ENCODE measurements around the gene CAT. TPM values are rescaled to one million over a fixed set of nuclear protein-coding genes. Genes with fewer than 3 reads are reported as not detected.

Gene CAT
- total RNA-seq, 1 donor from 2014 or later, result 292 TPM

DNA sequence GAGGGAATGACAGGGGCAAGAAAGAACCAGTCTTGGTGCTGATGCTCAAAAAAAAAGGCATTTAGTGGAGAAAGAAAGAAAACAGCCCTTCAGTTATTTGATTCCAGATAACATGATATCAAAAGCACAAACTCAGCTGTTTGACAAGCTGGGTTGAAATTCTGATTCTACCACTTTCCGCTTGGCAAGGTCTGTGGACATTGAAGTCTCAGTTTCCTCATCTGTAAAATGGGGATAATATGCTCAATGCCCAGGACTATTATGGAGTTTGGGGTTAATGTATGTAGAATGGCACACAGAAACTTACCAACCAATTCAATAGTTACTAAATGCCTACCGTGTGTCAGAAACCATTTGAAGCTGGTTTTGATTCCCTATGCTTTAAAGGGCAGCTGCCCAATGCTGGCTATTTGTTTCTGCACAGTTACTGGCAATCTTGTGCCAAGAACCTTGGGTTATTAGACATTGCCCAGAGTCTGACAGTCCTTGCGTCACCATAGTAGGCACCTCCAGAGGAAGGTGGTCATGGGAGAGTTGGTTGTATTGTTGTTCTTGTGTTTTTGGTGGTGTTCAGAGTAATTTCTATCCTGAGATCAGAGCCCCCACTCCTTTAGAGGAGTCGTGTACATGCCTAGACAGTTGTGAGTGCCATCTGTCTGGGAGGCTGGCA, 55.3 kb downstream of the CAT start:
- no peak for DNase-seq (ENCODE audit: low spot score)

DNA sequence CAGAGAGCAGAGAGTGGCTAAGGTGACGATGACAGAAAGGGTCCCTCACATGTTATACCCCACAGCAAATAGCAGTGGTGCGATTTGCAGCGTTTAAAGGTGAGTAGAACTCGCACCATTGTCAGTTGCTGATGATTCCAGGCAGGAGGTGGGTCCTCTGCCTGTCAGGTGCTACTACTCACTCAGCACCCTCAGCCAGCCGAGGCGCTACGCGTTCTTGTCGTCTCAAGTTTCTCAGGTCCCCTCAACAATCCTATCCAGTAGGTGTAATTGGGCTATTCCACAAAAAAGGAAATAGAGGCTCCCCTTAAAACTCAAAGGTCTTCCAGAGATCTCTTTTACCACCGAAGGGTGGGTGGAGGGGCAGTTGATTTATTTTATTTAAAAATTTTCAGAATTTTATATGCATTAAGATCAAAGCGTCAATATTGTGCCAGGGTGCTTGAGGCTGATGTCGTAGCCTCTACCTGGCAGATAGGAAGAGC, 56.5 kb downstream of the CAT start:
- no peak for DNase-seq (ENCODE audit: low spot score)

DNA sequence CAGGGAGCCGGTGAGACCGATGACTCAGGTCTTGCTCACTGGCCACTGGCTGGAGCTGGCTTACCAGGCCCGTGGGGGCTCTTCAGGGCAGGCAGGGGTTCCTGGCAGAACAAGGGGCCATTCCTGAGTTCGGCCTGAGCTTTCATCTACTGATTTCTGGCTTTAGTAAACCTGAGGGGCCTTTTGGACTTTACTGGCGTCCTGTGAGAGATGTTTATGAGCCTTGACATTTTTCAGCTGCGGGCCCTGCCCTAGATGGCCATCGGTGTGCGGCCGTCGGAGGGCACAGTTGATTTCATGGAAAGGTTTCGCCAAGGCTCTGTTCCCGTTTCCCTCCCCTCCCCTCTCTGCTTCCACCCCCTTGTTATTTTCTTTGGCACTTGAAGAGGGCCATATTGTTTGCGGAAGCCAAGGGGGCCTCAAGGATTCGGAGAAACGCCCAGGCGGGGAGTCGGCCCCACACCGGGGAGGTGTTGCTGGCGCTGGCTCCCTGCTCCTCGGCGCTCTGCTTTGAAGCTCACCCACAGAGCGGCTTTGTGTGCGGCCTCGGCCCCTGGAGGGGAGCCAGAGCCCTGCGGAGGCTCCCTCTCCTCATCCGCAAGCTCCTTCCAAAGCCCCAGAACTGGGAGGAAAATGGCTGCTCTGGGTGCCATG, 57.1 kb downstream of the CAT start:
- no peak for DNase-seq (ENCODE audit: low spot score)

DNA sequence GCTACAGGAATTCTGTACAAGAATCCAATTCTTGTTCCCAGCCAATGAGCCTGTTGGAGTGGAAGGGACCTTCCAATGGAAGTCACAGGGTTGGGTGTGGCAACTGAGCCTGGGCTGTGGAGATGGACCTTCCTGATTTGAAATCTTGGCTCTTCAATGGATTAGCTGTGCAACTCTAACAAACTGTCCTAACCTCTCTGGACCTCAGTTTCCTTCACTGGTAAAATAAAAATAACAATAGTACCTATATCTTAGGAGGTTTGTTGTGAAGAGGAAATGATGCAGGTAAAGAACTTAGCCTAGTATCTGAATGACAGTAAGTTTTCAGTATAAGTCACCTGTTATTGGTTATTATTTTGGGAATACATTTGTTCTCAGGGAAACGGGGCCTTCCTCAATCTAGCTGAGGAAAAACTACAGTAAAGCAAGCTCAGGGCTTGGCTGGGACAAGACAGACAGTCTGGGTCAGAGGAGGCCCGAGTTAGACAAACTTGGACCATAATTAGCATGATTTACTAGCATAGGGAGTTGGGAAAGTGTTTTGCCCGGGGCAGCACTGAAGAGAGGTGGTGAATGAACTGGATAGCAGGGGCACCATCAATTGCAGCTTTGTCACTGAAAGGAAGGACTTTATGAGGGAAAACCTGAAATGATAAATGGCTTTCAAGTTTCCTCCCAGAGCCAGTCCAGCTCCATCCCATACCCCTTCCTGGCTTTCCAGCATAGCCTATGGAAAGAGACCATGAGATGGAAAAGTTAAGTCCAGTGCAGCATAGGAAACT, 61.2 kb downstream of the CAT start:
- DNase-seq (ENCODE audit: low spot score), result no peak

DNA sequence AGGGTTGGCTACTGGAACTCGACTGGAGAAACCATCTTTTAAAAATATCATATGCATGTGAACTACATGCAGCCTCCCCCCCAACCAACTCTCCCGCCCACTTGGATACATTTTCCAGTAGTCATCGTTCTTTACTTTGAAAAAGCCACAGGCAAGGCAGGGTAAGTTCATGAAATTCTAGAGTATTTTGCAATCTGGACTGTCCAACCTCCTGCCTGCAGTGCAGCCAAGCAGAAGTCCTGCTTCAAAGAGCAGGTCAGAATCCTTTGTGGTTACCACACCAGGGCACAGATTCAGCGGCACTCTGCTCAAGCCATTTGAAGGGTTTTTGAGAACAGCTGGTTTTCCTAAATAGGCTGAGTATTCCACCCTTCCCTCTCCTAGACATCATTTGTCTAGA, 62.8 kb downstream of the CAT start:
- DNase-seq (ENCODE audit: low spot score), result no peak

DNA sequence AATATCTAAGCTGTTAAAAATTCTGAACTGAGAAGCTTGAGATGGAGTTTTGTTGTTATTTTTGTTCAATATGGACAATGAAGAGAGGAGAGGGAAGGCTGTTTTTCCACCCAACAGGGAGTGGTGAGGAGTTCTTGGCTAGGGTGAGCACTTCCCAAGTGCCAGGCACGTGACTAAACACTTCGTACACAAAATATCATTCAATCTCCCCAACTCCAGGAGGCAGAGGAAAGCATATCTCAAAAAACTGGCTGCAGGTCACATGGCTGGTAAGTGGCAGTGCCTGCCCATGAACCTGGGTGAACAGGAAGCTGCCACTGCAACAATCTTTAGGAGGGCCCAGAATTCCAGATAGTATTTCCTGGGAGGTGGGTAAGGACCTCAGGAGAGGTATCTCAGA, 63.2 kb downstream of the CAT start:
- DNase-seq (ENCODE audit: low spot score), result no peak

DNA sequence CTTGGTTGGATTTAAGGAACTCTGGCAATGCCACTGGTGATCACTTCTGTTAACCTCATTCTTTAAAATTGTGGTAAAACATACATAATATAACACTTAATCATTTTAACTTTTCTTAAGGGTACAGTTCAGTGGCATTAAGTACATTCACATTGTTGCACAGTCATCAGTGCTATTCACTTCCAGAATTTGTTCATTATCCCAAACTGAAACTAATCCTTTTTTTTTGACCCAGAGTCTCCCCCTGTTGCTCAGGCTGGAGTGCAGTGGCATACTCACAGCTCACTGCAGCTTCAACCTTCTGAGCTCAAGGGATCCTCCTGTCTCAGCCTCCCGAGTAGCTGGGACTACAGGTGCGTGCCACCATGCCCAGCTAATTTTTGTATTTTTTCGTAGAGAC, 64.2 kb downstream of the CAT start:
- DNase-seq (ENCODE audit: low spot score), result no peak

DNA sequence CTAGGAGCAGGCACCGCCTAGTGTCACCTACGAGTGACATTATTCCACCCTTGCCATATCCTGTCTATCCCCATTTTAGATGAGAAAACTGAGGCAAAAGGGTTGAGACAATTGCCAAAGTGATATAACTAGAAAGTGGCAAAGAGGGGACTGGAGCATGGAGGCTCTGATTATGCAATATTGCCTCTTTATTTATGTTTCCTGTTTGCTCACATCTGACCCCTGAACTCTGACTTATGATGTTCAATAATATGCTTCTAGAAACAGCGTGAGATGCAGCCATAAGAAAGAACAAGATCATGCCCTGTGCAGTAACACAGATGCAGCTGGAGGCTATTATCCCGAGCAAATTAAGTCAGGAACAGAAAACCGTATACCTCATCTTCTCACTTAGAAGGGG, 67.1 kb downstream of the CAT start:
- DNase-seq (ENCODE audit: low spot score), result no peak

DNA sequence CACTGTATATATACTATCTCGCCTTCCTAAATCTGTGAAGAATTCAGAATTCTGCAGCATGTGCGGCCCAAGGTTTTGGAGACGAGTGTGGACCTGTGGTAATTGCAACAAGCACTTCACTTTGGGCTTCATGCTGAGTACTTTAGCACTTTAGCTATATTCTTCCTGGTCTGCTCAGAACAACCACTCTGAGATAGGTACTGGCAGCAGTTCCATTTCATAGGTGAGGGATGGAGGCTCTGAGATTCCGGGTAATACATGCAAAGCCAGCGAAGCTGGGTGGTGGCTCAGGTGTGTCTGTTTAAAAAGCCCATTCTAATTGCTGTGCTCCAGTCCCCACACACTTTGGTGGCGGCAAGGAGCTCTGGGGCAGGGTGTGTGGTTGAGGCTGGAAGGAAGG, 68.4 kb downstream of the CAT start:
- no peak for DNase-seq (ENCODE audit: low spot score)

DNA sequence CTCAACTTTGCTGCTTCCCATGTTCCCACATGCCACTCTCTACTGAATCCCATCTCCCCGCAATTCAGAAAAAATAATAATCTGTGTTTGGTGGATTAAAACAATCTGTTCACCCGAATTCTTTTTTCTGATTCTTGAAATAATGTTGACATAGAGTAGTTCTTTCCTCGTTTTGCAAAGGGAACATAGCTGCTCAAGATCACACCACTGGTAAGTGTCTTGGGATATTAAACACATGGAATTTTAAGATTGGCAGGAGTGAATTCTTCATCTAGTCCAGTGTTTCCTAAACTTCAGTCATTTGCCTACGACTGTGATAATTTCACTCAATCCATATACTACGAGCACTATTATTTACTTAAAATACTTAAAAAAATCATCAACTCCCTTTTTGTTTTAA, 68.9 kb downstream of the CAT start:
- DNase-seq (ENCODE audit: low spot score), result no peak

DNA sequence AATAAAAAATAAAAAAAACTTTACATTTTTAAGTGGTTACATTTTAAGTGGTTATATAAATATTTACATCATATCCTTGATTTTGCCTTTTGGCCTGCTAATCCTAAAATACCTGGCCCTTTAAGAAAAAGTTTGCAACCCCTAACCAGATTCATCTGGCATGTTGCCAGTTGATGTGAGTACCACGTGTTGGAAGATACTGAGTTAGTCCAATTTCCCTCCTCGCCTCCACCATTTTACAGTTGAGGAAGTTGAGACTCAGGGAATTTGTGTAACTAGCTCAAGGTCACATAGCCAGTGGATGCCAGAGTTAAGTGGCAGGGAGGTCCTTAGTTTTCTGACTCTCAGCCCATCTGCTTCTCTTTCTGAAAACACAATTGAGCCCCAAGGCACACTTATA, 69.8 kb downstream of the CAT start:
- DNase-seq (ENCODE audit: low spot score), result no peak

DNA sequence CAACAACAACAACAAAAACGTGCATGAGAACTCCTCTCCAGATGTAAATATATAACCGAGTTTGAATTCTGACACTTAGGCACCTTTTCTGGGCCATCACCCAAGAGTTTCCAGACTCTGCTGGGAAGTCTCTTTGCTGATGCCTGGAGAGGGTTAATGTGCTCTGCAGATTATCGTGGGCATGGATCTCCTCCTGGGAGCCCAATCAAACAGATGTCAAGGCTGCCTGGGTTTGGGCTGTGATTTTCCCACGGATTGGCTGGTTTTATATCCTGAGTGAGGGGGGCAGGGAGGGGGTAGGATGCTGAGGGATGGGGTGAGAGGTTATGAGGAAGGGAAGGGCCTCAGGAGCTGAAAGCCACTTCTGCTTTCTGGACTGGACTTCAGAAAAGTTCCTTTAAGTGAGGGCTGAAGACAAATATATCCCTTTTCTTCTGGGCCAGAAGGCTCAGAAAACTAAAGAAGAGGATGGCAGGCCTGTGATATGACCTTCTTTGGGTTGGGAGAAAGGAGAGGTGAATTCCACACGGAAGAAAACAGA, 70.7 kb downstream of the CAT start:
- no peak for DNase-seq (ENCODE audit: low spot score)

DNA sequence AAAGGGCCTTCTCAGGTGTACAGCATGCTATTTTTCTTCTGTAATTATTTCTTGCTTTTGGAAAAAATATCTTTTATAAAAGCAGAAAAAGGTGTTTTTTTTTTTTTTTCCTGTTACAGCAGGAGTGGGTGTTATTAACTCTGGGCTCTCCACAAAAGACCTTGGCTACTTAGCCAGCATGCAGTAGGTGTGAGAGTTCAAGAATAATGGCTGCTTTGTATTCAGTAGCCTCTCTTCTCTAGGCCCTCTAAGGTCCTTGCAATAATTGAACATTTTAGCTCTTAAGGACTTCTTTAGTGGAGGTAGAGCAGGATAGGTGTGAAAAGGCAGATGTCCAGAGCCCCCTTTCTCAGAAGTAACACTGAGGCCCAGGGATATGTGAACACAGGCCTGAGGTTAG, 71.5 kb downstream of the CAT start:
- DNase-seq (ENCODE audit: low spot score), result no peak

DNA sequence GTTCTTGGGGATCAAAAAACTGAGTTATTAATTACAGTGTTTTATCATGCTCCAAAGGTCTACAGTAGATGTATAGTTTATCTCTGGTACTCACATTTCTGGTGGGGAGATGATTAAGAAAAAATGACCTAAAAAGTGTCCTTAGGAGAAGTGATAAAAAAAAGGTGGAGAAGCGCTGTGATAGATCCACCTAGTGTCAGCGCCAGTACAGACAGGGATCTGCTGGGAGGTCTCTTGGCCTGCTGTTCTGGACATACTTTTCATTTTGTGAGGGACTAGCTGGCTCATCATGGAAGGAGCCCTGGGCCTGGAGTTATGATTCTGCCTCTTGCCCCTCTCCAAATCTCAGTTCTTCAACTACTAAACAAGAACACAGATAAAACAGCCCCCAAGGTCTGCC, 71.9 kb downstream of the CAT start:
- DNase-seq (ENCODE audit: low spot score), result no peak

DNA sequence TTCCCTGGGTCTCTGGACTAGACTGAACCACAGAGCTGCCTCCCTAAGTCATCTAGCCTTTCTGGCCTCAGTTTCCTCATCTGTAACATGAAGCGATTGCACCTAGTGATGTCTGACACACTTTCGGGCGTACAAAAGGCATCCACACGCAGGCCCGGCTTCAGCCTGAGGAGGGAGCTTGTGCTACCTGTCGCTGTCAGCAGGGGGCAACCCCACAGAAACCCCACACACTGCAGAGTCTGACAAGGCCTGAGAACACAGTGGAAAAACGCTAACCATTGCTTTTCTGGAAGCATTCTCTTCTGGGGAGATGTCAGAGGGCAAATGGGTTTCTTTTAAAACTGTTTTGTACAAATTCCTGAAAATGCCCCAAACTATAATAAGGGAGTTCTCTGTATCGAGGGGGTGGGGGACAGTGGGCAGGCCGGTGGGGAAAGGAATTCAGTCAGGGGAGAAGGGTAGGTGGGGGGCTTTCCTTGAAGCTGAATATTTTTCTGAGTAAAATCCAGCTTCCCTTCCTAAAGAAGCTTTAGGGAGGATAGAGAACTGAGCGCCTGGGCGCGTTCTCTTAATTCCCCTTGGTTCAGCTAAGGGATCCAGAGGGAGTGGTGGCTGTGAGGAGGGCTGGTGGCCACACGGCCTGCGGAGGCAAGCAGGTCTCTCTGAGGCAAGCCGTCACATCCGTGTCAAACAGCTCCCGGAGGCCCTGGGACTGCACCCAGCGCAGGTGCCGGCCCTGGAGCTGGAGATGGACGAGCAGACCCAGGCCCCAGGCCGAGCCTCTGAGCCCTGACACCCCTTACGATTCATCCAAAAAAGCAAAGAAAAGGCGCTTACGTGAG, 74.3 kb downstream of the CAT start:
- DNase-seq (ENCODE audit: low spot score), result no peak

DNA sequence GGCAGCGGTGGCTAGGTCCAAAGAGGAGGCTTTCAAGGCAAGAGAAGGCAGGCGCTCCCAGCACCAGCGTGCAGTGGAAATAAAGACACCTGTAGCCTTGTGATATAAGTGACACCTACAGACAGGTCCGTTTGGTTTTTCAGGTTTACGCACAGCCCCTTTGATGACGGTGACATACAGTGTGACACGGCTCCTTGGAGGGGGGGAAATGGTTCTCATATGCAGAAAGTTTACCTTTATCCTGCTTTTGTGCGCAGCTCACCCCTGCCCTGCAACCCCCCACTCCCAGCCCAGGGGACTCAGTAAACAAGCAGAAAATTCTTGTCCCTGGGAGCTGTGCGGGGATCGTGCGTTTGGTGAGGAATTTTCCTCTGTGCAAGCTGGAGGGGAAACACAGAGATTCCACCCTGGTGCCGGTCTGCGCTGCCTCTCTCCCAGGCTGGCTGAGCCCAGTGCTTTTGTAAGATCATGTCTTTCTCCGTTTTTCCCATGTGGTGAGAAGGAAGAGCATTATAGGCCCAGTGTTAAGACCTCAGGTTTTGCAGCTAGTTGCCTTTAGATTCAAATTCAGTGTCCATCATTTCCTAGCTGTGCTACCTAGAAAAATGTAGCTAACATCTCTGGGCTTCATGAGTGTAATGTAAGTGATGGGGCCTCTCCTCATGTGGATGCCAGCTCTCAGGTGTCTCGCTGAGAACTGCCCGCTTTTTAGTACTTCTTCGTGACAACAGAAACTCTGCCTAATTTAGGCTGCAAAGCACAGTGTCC, 75.1 kb downstream of the CAT start, which contains the start of gene ELF5:
Gene ELF5 (minus strand): TSS at position 113 of the 768 bp plus-strand sequence. CDS start 8,045 bp downstream, outside the sequence.
- DNase-seq (ENCODE audit: low spot score), result no peak

DNA sequence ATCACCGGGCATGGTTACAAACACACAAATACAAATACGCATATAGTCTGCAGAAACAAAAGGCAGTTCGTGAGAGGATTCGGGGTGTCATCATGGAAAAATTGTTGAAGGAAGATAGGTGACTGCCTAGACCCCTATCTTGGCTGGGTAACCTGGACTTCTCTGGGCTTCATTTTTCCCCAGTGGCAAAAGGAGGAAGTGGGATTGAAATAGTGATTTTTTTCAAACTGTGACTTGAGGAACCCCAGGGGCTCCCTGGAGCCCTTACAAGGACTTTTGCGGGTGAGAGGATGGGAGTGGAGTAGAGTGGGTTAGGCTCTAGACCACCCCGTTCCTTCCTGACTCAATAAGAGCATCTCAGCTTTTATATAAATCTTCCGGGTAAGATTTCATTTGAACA, 75.9 kb downstream of the CAT start:
- DNase-seq (ENCODE audit: low spot score), result no peak

DNA sequence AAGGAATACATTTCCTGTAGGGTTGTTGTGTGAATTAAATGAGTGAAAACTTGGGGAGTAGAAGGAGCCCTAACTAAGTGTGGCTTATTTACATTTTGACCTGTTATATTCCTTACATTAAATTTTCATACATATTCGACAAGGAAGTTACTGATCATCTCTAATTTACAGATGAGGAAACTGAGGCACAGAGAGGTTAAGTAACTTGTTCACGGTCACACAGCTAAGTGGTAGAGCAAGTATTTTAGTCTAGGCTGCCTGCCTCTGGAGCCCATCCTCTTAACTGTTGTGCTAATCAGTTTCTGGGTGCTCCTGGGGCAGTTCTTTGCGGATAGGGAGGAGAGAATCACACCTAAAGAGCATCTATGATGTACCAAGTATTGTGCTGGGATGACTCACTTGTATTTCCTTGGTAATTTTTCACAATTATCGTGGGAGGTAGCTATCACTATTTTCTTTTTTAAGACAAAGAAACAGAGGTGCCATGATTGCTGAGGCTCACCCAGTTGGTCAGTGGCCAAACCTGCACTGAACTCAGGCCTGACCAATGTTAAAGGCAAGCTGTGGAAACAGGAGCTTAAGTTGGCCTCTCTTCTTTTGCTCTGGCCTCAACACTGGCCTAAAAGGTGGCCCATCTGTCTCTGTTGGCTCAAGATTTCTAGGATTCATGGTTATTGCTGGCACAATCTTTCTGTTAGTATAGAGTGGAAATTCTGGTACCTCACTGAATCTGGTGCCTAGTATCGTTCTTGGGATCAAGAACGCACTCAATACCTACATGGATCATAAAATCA, 77.7 kb downstream of the CAT start:
- DNase-seq (ENCODE audit: low spot score), result no peak

DNA sequence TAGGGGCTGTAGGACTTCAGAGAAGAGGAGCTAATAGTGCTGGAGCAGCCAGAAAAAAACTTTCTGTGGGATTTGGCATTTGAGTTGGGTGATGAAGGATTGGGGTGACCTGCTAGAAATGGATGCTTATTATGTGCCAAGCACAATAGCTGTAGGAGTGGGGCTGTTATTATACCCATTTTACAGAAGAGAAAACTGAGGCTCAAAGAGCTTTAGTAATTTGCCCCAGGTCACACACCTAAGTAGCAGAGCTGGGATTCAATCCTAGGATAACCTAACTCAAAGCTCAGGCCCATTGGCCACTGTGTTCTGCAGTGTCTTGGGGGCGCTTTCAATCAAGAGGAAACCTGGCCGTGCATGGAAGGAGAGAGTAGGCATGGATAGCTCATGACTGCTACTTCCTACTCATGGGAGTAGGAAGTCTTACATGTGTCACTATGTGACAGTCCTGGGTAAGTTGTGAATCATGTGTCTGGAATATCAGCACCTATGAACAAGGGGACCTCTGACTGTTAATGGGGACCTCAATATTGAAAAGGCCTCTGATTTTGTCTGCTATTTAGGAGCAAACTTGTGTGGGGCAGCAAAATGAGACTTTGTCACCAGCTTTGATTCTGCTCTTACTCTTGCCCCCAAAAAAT, 81.0 kb downstream of the CAT start:
- no peak for DNase-seq (ENCODE audit: low spot score)
